H1 (cell line): ENCODE data around the gene CDCA7L. TPM values are rescaled to one million over a fixed set of nuclear protein-coding genes. Genes with fewer than 3 reads are reported as not detected.

Experiments
- CTCF ChIA-PET: fragments of 300-600 bp; sonication (Branson Sonifier 250); formaldehyde crosslinking; loops from one replicate; lab custom pipeline; 2021; ENCODE audit not compliant: partially characterized antibody; lab: Charles Lee
- POLR2A ChIA-PET: fragments of 300-600 bp; sonication (Branson Sonifier 250); formaldehyde crosslinking; loops from one replicate; lab custom pipeline; 2021; ENCODE audit warnings: inconsistent platforms; ENCODE audit not compliant: partially characterized antibody; lab: Charles Lee
- DNase-seq, 2 experiments: peaks; one replicate each; pipeline versions ENCODE4 v3.0.0 to v3.0.0-alpha.2; 2010 to 2022; ENCODE audit warnings: low spot score in 2 of 2, low read depth in 1 of 2, mixed read lengths in 1 of 2
- FAIRE-seq: peaks from 2 replicates; lab custom pipeline; 2011; peaks lifted over from hg19 to GRCh38; lab: Jason Lieb, UNC
- H2AFZ ChIP-seq: 2 replicates; pipeline ENCODE4 v1.8.1; 2012; ENCODE audit warnings: low read length, inconsistent platforms
- H2AK5ac ChIP-seq: 2 replicates; pipeline ENCODE4 v1.6.1; 2013; ENCODE audit warnings: low read depth, low read length
- H2BK120ac ChIP-seq: replicated peaks from 2 replicates; pipeline ENCODE3; 2013; ENCODE audit warnings: low read depth, low read length, inconsistent platforms
- H2BK12ac ChIP-seq: 2 replicates; pipeline ENCODE4 v1.6.1; 2013; ENCODE audit warnings: low read depth, low read length
- H2BK15ac ChIP-seq: 2 replicates; pipeline ENCODE4 v1.6.1; 2013; ENCODE audit warnings: low read length
- H2BK20ac ChIP-seq: 2 replicates; pipeline ENCODE4 v1.6.1; 2013; ENCODE audit warnings: low read length
- H2BK5ac ChIP-seq: 2 replicates; pipeline ENCODE4 v1.6.1; 2013; ENCODE audit warnings: low read depth, low read length
- H3K14ac ChIP-seq: 2 replicates; pipeline ENCODE4 v1.6.1; 2013; ENCODE audit warnings: inconsistent platforms; ENCODE audit not compliant: insufficient read length
- H3K18ac ChIP-seq: 2 replicates; pipeline ENCODE4 v1.6.1; 2013; ENCODE audit warnings: low read length; ENCODE audit errors: extremely low read depth
- H3K23ac ChIP-seq: 2 replicates; pipeline ENCODE4 v1.6.1; 2013; ENCODE audit warnings: inconsistent platforms; ENCODE audit not compliant: insufficient read length
- H3K23me2 ChIP-seq: 2 replicates; pipeline ENCODE4 v1.6.1; 2013; ENCODE audit warnings: low read depth, low read length
- H3K27ac ChIP-seq: 2 replicates; pipeline ENCODE4 v1.6.1; 2011; ENCODE audit warnings: low read depth, low read length, inconsistent platforms
- H3K27me3 ChIP-seq, 4 experiments: replicated peaks in 1 of 4; 1 replicate in 1 of 4; 2 replicates in 3 of 4; pipeline versions ENCODE4 v1.6.1 to v1.8.1; 2011 to 2013; ENCODE audit warnings: low read length in 3 of 4, mild to moderate bottlenecking in 3 of 4, inconsistent platforms in 2 of 4, mixed read lengths in 2 of 4, moderate library complexity in 1 of 4; ENCODE audit not compliant: control insufficient read depth in 3 of 4, insufficient read depth in 3 of 4; ENCODE audit errors: extremely low read depth in 1 of 4
- H3K36me3 ChIP-seq, 4 experiments: 2 replicates each; pipeline versions ENCODE4 v1.6.1 to v1.8.1; 2011 to 2013; ENCODE audit warnings: mild to moderate bottlenecking in 4 of 4, low read length in 3 of 4, moderate library complexity in 2 of 4, control low read depth in 1 of 4, inconsistent platforms in 1 of 4; ENCODE audit not compliant: insufficient read depth in 4 of 4, control insufficient read depth in 2 of 4
- H3K4ac ChIP-seq: replicated peaks from 2 replicates; pipeline ENCODE3; 2013; ENCODE audit warnings: low read length, low read depth, mixed read lengths, inconsistent platforms; ENCODE audit not compliant: insufficient read length
- H3K4me1 ChIP-seq, 4 experiments: replicated peaks in 1 of 4; 1 replicate in 1 of 4; 2 replicates in 3 of 4; pipeline versions ENCODE4 v1.6.1 to v1.8.1; 2011 to 2013; ENCODE audit warnings: low read length in 3 of 4, inconsistent platforms in 2 of 4, mixed read lengths in 1 of 4; ENCODE audit not compliant: insufficient read depth in 4 of 4, control insufficient read depth in 3 of 4
- H3K4me2 ChIP-seq, 2 experiments: 2 replicates each; pipeline versions ENCODE4 v1.6.1 to v1.8.1; 2011 to 2013; ENCODE audit warnings: low read depth in 2 of 2, low read length in 2 of 2, control low read depth in 1 of 2, inconsistent platforms in 1 of 2, mild to moderate bottlenecking in 1 of 2; ENCODE audit not compliant: insufficient read depth in 1 of 2
- H3K4me3 ChIP-seq, 4 experiments: fragments of 200-600, 300-600 bp in 1 of 4; sonication (generic), shearing (Covaris generic), sonication (Bioruptor Twin) in 1 of 4; 2 replicates each; pipeline versions ENCODE4 v1.5.1 to v1.8.1; 2011 to 2016; ENCODE audit warnings: low read length in 4 of 4, low read depth in 3 of 4, control low read depth in 2 of 4, inconsistent platforms in 2 of 4, mild to moderate bottlenecking in 2 of 4, mixed read lengths in 1 of 4, moderate library complexity in 1 of 4; ENCODE audit not compliant: insufficient read depth in 2 of 4; ENCODE audit errors: extremely low read depth in 1 of 4
- H3K56ac ChIP-seq: replicated peaks from 2 replicates; pipeline ENCODE3; 2013; ENCODE audit warnings: low read depth, mild to moderate bottlenecking, mixed read lengths, low read length, inconsistent platforms; ENCODE audit not compliant: insufficient read length
- H3K79me1 ChIP-seq: 2 replicates; pipeline ENCODE4 v1.6.1; 2013; ENCODE audit warnings: low read depth, low read length, control low read depth
- H3K79me2 ChIP-seq, 2 experiments: 2 replicates each; pipeline versions ENCODE4 v1.6.1 to v1.8.1; 2012 to 2013; ENCODE audit warnings: low read length in 2 of 2, mild to moderate bottlenecking in 2 of 2, inconsistent platforms in 1 of 2; ENCODE audit not compliant: insufficient read depth in 2 of 2, control insufficient read depth in 1 of 2
- H3K9ac ChIP-seq, 4 experiments: replicated peaks in 1 of 4; 1 replicate in 1 of 4; 2 replicates in 3 of 4; pipeline versions ENCODE4 v1.6.1 to v1.8.1; 2011 to 2013; ENCODE audit warnings: low read depth in 3 of 4, low read length in 3 of 4, control low read depth in 2 of 4, mild to moderate bottlenecking in 2 of 4, moderate library complexity in 2 of 4, inconsistent platforms in 1 of 4; ENCODE audit errors: extremely low read depth in 1 of 4
- H3K9me3 ChIP-seq, 2 experiments: 2 replicates each; pipeline versions ENCODE4 v1.6.1 to v1.8.1; 2012 to 2013; ENCODE audit warnings: mild to moderate bottlenecking in 2 of 2, moderate library complexity in 2 of 2, control low read depth in 1 of 2, inconsistent platforms in 1 of 2, low read depth in 1 of 2, low read length in 1 of 2, mixed read lengths in 1 of 2; ENCODE audit not compliant: insufficient read depth in 2 of 2
- H4K20me1 ChIP-seq, 2 experiments: replicated peaks in 1 of 2; 2 replicates each; pipeline versions ENCODE3 to v1.8.1; 2011 to 2013; ENCODE audit warnings: inconsistent platforms in 2 of 2, low read length in 2 of 2, mild to moderate bottlenecking in 1 of 2; ENCODE audit not compliant: insufficient read depth in 2 of 2, control insufficient read depth in 1 of 2
- H4K5ac ChIP-seq: 2 replicates; pipeline ENCODE4 v1.6.1; 2013; ENCODE audit warnings: low read length, low read depth, mixed read lengths, inconsistent platforms; ENCODE audit not compliant: insufficient read length
- H4K8ac ChIP-seq: 2 replicates; pipeline ENCODE4 v1.8.0; 2013; ENCODE audit warnings: mild to moderate bottlenecking, moderate library complexity, low read length, inconsistent platforms; ENCODE audit not compliant: insufficient read depth; ENCODE audit errors: extremely low read depth
- H4K91ac ChIP-seq: replicated peaks from 2 replicates; pipeline ENCODE3; 2013; ENCODE audit warnings: low read length, mixed read lengths, inconsistent platforms; ENCODE audit not compliant: insufficient read length
- CBX5 ChIP-seq: fragments of 300-800, 300-1000 bp; sonication (generic); IDR thresholded peaks from 2 replicates; pipeline ENCODE4 v1.7.1; 2016; ENCODE audit warnings: antibody characterized with exemption, low read length, low read depth
- CHD1 ChIP-seq: IDR thresholded peaks from 2 replicates; pipeline ENCODE4 v1.6.1; 2012; ENCODE audit warnings: low read depth, low read length, improper control_type of control experiment
- CREB1 ChIP-seq: IDR thresholded peaks from 2 replicates; pipeline ENCODE4 v1.6.1; 2012; ENCODE audit warnings: inconsistent platforms
- CTBP2 ChIP-seq: IDR thresholded peaks from 2 replicates; pipeline ENCODE4 v1.7.0; 2011; ENCODE audit warnings: borderline replicate concordance, mild to moderate bottlenecking, moderate library complexity, mixed read lengths, low read length; ENCODE audit not compliant: insufficient read depth, insufficient read length
- KDM4A ChIP-seq: IDR thresholded peaks from one replicate; pipeline ENCODE4 v1.7.1; 2012; ENCODE audit warnings: low read depth, mild to moderate bottlenecking, moderate library complexity, low read length, inconsistent platforms; ENCODE audit not compliant: severe bottlenecking
- PHF8 ChIP-seq: fragments of 200-600 bp; sonication (generic); conservative IDR thresholded peaks from 2 replicates; pipeline ENCODE4 v1.7.1; 2012; ENCODE audit warnings: low read depth, mild to moderate bottlenecking, inconsistent platforms, low read length, moderate library complexity
- RAD21 ChIP-seq, 2 experiments: IDR thresholded peaks in 1 of 2; conservative IDR thresholded peaks in 1 of 2; 2 replicates each; pipeline ENCODE4 v1.6.1; 2011; ENCODE audit warnings: low read depth in 2 of 2, low read length in 2 of 2, improper control_type of control experiment in 1 of 2, inconsistent platforms in 1 of 2, mild to moderate bottlenecking in 1 of 2, moderate library complexity in 1 of 2
- RXRA ChIP-seq: IDR thresholded peaks from 2 replicates; pipeline ENCODE4 v1.6.1; 2011; ENCODE audit warnings: low read depth, mild to moderate bottlenecking, low read length, moderate library complexity; ENCODE audit not compliant: insufficient read depth
- SIN3A ChIP-seq, 2 experiments: IDR thresholded peaks in 1 of 2; conservative IDR thresholded peaks in 1 of 2; 2 replicates each; pipeline ENCODE4 v1.6.1; 2011 to 2012; ENCODE audit warnings: low read length in 2 of 2, improper control_type of control experiment in 1 of 2, low read depth in 1 of 2, mild to moderate bottlenecking in 1 of 2
- SP2 ChIP-seq: IDR thresholded peaks from 2 replicates; pipeline ENCODE4 v1.6.1; 2012; ENCODE audit warnings: mild to moderate bottlenecking, low read length, inconsistent platforms
- SP4 ChIP-seq: IDR thresholded peaks from 2 replicates; pipeline ENCODE4 v1.6.1; 2012; ENCODE audit warnings: low read length, inconsistent platforms
- TAF1 ChIP-seq: IDR thresholded peaks from 2 replicates; pipeline ENCODE4 v1.6.1; 2011; ENCODE audit warnings: mild to moderate bottlenecking, low read depth, low read length
- TBP ChIP-seq: IDR thresholded peaks from 2 replicates; pipeline ENCODE4 v1.6.1; 2011; ENCODE audit warnings: low read depth, low read length, improper control_type of control experiment
- YY1 ChIP-seq: IDR thresholded peaks from 2 replicates; pipeline ENCODE4 v1.6.1; 2011; ENCODE audit warnings: low read depth, mild to moderate bottlenecking, low read length
- polyA plus RNA-seq, 7 experiments: library from polyadenylated mRNA; depleted of rRNA in 3 of 7; stranded (reverse) in 5 of 7; unstranded in 2 of 7; fragments of >200 nt in 5 of 7; fragments of 200-250 nt in 2 of 7; gene quantifications; 1 replicate in 5 of 7; 2 replicates in 1 of 7; 4 replicates in 1 of 7; pipeline versions ENCODE4 v1.2.1 to v1.2.3, GENCODE V29; 2011 to 2013; ENCODE audit warnings: missing spikeins in 2 of 7, mixed read lengths in 2 of 7
- total RNA-seq: library from RNA; stranded (reverse); fragmentation: NEBNext Ultra II Directional; extraction: Animal tissue kit (Norgen Biotek cat#: 25700); gene quantifications from 2 replicates; pipeline ENCODE4 v1.2.1, GENCODE V29; 2021

The CDCA7L gene
- total and polyA plus RNA-seq, 2 of the 8 experiments (the other 6 are each of a cell fraction or from before 2014, with no cell fraction given): 93.8 to 168 TPM

- Histone ChIP-seq H3K4me2 (no peak overlapping the region), H2BK15ac (no peak overlapping the region)
- no peak for FAIRE-seq
Observed at GRCh38 chr7:21969822-21970221, 24.1 kb upstream of the CDCA7L start.

More at GRCh38 chr7:21969822-21970221, 24.1 kb upstream of the CDCA7L start:
- no peak overlapping the region for H4K91ac ChIP-seq
- H4K8ac ChIP-seq: no peak overlapping the region
- no peaks in the 10 kb centered on the region for H3K9me3 ChIP-seq
- H3K23me2 ChIP-seq: no peaks in the 10 kb centered on the region
- H3K4me3 ChIP-seq: no peak overlapping the region
- H3K36me3 ChIP-seq: no peaks in the 10 kb centered on the region
- peaks cover 0 to 7% (median 4%) of the 10 kb centered on the region in 4 experiments; a peak in 5 of 7 replicates for H3K4me1 ChIP-seq
- H3K9ac ChIP-seq: no peak overlapping the region
- ChIA-PET POLR2A (interaction anchor here (1.0 to 1.7 kb wide), 2 partner anchors 24 to 25 kb away, joined by 3 to 6 read pairs; partner anchors contain the start of gene CDCA7L), CTCF (interaction anchor here (1.1 kb wide), 1 partner anchor 17 kb away, joined by 3 read pairs; no protein-coding TSS in a partner anchor)
- no peak overlapping the region for H2BK20ac ChIP-seq
- H3K27me3 ChIP-seq: no peaks in the 10 kb centered on the region
- no peaks in the 10 kb centered on the region for H4K20me1 ChIP-seq
- no peak overlapping the region for H3K18ac ChIP-seq
- TF ChIP-seq SP4 (no peak), SP2 (no peak), TAF1 (no peak), SIN3A (conservative IDR thresholded peaks at IDR 0.05 in 1 of 2, IDR thresholded peaks at IDR 0.05 in 1 of 2; ENCODE audit: low read depth in 1 of 2, low read length in 2 of 2) (no peak), PHF8 (no peak), CREB1 (no peak), RAD21 (IDR thresholded peaks at IDR 0.05 in 1 of 2, conservative IDR thresholded peaks at IDR 0.05 in 1 of 2; ENCODE audit: low read depth in 2 of 2, low read length in 2 of 2) (no peak), CTBP2 (no peak), KDM4A (no peak), YY1 (no peak), CHD1 (no peak), CBX5 (no peak), TBP (no peak), RXRA (no peak)
- H3K56ac ChIP-seq: no peak overlapping the region
- no peak for DNase-seq
- no peak overlapping the region for H2BK5ac ChIP-seq
- no peak overlapping the region for H2AFZ ChIP-seq
- H3K4ac ChIP-seq: no peak overlapping the region
- H2BK120ac ChIP-seq: no peak overlapping the region
- no peaks in the 10 kb centered on the region for H3K79me2 ChIP-seq
- H3K23ac ChIP-seq: no peak overlapping the region
- no peak overlapping the region for H2BK12ac ChIP-seq
- H3K79me1 ChIP-seq: no peaks in the 10 kb centered on the region
- no peak overlapping the region for H4K5ac ChIP-seq
- no peak overlapping the region for H3K27ac ChIP-seq
- H2AK5ac ChIP-seq: no peak overlapping the region
- H3K14ac ChIP-seq: no peak overlapping the region
